ENCODE data around the gene TTC33. TPM values are rescaled to one million over a fixed set of nuclear protein-coding genes. Genes with fewer than 3 reads are reported as not detected.

The TTC33 gene
- total RNA-seq, 1 donor: 18.6 TPM

- no peak for TF ChIP-seq CTCF (IDR thresholded peaks at IDR 0.05; ENCODE audit: insufficient read depth, low read depth, low read length)
- no peak overlapping the region for H3K4me3 ChIP-seq (ENCODE audit: low read depth, low read length)
- no peak for DNase-seq (ENCODE audit: low read depth)
Observed at GRCh38 chr5:40634154-40634553, 121.6 kb downstream of the TTC33 start.

- H3K4me3 ChIP-seq (ENCODE audit: low read depth, low read length): no peak overlapping the region
- DNase-seq (ENCODE audit: low read depth): no peak
- no peak for TF ChIP-seq CTCF (IDR thresholded peaks at IDR 0.05; ENCODE audit: insufficient read depth, low read depth, low read length)
Observed at GRCh38 chr5:40631236-40631635, 124.5 kb downstream of the TTC33 start.

GRCh38 chr5:40630126-40630525, 125.6 kb downstream of the TTC33 start:
- H3K4me3 ChIP-seq (ENCODE audit: low read depth, low read length): no peak overlapping the region
- DNase-seq (ENCODE audit: low read depth): no peak
- no peak for TF ChIP-seq CTCF (IDR thresholded peaks at IDR 0.05; ENCODE audit: insufficient read depth, low read depth, low read length)

GRCh38 chr5:40628407-40628806, 127.4 kb downstream of the TTC33 start:
- H3K4me3 ChIP-seq (ENCODE audit: low read depth, low read length): no peak overlapping the region
- TF ChIP-seq CTCF (IDR thresholded peaks at IDR 0.05; ENCODE audit: insufficient read depth, low read depth, low read length): no peak
- DNase-seq (ENCODE audit: low read depth): no peak

- peak; percentile 16 for DNase-seq (ENCODE audit: low read depth)
- H3K4me3 ChIP-seq (ENCODE audit: low read depth, low read length): no peak overlapping the region
- no peak for TF ChIP-seq CTCF (IDR thresholded peaks at IDR 0.05; ENCODE audit: insufficient read depth, low read depth, low read length)
Observed at GRCh38 chr5:40627706-40628105, 128.1 kb downstream of the TTC33 start.

- DNase-seq (ENCODE audit: low read depth): no peak
- H3K4me3 ChIP-seq (ENCODE audit: low read depth, low read length): no peak overlapping the region
- TF ChIP-seq CTCF (IDR thresholded peaks at IDR 0.05; ENCODE audit: insufficient read depth, low read depth, low read length): no peak
Observed at GRCh38 chr5:40626801-40627200, 129.0 kb downstream of the TTC33 start.

Data from fibroblast of villous mesenchyme (primary cell).